ENCODE results near the gene GTSF1L.
"Not testable (repeated sequence)": the region's sequence is repeated elsewhere in the genome, so short reads cannot be mapped to it uniquely, and the experiment has no call there.

GTSF1L gene

GRCh38 chr20:43726811-43727338, at the start of gene GTSF1L:
Gene GTSF1L, minus strand, starts transcription at chr20:43727002. Its CDS starts 308 bp downstream, at chr20:43726694.
- DNase-seq, result no peak

- DNase-seq, result no peak
These were observed 48.0 kb upstream of the GTSF1L start for GRCh38 chr20:43774754-43775153.

- no peak for DNase-seq
These were observed 44.8 kb upstream of the GTSF1L start for GRCh38 chr20:43771503-43772190.

- no peak for DNase-seq
These were observed 43.5 kb upstream of the GTSF1L start for GRCh38 chr20:43770342-43770741.

GRCh38 chr20:43767686-43768474, 41.1 kb upstream of the GTSF1L start:
- no peak for DNase-seq

DNA sequence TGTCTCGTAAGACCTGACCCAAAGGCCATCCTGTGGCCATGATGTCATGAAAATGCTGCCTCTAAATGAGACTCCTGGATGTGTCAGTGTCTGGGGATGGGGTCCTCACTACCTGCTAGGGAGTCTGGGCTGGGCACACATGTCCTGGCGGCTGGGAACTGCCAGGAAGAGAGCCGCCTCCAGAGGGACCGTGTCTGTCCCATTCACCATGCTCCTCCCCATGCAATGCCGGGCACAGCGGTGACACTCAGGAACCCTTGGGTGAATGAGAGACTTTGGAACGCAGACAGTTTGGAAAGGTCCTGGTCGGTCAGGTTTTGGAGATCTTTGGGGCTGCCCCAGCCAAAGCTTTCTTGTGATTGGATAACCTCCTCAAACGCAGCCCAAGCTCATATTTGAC, 40.1 kb upstream of the GTSF1L start:
- DNase-seq, result no peak

DNA sequence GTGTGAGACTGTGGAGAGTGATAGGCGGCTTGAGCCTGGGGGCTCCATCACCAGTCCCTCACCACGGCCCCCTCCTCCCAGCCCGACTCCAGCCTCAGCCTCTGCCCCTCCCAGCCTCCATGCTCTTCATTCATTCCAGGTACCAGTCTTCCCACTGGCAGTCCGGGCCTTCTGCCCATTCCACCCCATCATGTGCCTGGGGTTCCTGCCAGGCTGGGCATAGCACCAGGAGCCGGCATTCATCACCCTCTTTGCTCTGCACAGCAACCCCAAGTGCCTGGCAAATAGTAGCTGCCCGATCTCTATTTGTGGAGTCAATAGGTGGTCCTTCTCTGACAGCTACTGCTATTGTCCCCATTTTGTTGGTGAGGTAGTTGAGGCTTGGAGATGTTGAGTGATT, 39.6 kb upstream of the GTSF1L start:
- no peak for DNase-seq

DNA sequence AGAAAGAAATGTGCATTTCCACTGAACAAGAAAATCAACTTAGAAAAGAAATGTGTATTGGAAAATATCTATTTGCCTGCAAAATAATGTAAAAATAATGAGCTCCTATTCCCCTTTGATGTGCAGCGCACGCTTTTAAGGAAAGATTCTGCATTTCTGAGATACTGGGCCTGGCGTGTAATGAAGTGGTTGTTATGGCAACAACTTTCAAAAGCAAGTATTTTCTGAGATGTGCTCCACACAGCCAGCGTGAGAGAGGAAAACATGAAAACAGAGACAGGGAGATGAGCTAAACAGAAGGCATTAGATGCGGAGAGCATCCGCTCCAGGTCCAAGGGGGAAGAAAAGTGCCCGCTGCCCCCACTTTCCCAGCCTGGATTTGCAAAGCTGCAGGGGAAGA, 39.1 kb upstream of the GTSF1L start:
- no peak for DNase-seq

- no peak for DNase-seq
These were observed 36.1 kb upstream of the GTSF1L start for GRCh38 chr20:43762911-43763310.

DNA sequence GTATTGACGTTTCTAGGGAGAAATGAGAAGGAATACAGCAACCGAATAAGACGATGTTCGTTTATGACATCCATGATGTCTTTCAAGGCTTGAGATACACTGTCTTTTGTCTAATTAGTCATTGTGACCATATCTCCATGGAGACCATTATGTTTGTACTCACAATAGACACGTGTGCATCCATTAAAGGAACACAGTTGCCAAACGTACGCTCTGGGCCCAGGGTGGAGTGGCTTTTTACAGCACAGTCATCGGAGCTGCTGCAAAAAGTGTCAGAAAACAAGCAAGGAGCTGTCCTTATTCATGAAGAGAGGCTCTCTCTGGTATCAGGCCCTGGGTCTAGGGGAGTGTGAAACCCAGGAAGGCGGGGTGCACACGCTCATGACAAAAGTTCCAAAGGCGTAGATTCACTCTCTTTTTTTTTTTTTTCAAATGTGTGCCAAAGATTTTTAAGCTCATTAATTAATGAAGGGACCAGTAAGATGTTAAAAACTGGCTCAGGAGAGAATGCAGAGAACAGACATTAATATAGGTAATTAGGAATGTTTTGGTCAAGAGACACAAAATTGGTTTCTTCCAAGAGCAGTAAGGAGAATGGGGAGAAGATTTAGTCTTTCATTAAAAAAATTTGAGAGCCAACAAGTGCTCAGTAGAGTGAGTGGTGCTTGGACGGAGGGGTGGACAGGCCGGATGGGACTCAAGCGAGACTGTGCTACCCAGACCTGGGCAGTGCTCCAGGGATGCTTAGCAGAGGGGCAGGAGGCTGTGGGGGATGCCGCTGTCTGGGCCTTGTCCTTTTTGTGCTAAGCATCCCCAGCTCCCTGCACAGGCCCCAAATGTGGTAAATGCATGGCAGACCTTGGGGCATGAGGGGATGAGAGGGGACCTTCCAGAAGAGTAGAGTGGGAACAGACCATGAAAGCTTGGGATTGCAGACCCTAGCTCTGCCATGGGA, 34.9 kb upstream of the GTSF1L start:
- DNase-seq, result no peak

DNA sequence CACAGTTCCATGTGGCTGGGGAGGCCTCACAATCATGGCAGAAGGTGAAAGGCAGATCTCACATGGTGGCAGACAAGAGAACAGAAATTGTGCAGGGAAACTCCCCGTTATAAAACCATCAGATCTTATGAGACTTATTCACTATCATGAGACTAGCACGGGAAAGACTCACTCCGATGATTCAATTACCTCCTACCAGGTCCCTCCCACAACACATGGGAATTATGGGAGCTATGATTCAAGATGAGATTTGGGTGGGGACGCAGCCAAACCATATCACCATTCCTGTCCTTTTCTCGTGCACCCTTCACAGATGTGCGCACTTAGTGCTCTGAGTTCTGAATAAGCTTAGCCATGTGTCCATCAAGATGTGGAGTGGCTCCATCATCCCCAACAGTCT, 31.1 kb upstream of the GTSF1L start:
- not testable (repeated sequence) for DNase-seq

GRCh38 chr20:43755851-43756250, 29.0 kb upstream of the GTSF1L start:
- DNase-seq, result no peak

- no peak for DNase-seq
These were observed 28.6 kb upstream of the GTSF1L start for GRCh38 chr20:43755390-43755789.

GRCh38 chr20:43752561-43753301, 25.9 kb upstream of the GTSF1L start:
- DNase-seq, result no peak

GRCh38 chr20:43752051-43752360, 25.2 kb upstream of the GTSF1L start:
- DNase-seq, result no peak

GRCh38 chr20:43751167-43752050, 24.6 kb upstream of the GTSF1L start:
- no peak for DNase-seq

- DNase-seq, result no peak
These were observed 24.0 kb upstream of the GTSF1L start for GRCh38 chr20:43750774-43751166.

DNA sequence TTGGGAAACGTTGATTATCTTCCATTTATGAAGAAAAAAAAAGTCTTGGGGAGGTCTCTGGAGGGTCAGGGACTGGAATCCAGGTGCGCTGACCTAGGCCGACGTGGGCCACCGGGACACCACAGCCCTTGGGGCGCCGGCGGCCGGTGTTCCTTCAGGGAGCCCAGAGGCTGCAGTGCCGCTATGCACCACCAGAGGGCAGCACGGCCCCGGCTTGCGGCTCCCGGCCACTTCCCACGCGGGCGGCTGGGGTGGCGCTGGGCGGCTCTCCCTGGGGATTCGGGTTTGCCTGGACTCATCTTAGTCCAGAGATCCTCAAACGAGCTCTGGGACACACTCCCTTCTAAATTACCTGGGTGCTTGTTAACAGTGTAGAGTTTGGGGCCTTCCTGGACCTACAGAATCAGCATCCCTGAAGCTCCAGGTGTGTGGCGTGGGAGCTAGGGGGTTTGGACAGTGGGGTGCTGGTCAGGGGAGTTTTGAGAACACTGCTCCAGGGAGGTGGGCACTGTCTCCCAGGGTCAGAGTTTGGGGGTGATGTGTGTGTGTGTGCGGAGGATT, 23.0 kb upstream of the GTSF1L start:
- DNase-seq, result peak; percentile 65

DNA sequence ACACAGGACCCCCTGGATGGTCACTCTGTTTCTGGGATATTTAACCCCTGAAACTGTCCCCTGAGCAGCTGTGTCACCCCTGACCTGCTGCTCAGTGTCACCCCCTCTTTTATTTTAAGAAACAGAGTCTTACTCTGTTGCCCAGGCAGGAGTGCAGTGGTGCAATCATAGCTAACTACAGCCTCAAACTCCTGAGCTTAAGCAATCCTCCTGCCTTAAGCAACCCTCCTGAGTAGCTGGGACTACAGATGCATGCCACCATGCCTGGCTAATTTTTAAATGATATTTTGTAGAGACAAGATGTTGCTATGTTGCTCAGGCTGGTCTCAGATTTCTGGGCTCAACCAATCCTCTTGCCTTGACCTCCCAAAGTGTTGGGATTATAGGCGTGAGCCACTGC, 21.5 kb upstream of the GTSF1L start:
- DNase-seq, result no peak

DNA sequence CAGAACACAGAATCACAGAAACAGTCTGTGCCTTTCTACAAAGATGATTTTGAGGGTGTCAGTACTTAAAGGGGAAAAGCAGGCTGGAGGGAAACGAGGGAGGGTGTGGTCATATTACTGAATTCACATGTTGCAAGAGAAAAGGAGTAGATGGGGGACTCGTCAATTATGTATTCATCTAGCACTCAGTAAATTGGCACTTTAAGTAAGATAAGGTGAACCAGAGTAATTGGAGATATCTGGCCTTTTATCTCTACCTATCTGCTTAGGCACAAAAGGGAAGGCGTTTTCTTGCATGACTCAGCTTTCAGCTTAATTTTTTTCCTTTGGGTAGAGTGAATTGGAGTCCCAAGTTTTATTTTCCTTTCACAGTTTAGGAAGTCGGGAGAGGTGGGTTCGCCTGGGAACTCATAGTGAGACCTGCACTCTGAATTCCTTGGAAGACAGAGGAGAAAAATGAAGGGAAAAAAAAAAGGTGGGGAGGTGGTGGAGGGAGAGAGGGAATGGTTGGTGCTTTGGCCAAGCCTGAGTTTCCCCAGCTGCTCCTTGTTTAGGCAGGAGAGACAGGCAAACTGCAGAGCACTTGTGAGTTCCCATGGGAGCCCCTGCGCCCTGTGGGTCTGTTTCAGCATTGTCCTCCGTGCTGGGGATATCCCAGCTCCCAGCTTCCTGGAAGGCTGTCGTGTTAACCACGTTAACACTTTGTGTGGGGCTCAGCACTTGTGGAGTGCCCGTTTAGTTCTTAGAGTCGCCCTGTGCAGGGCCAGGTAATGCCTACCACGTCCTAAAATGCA, 19.7 kb upstream of the GTSF1L start:
- no peak for DNase-seq

Data from activated effector memory CD4-positive, alpha-beta T cell treated with Interleukin-2 at 50 U/mL for 16 hours (primary cell).